NB4 (cell line): ENCODE results near the gene GPR21.

Experiments used
- DNase-seq: peaks from one replicate; pipeline ENCODE4 v3.0.0; 2010; ENCODE audit warnings: low read depth
- H3K4me3 ChIP-seq: one replicate; pipeline ENCODE4 v1.5.1; 2011; ENCODE audit warnings: mild to moderate bottlenecking, low read depth, low read length, moderate library complexity
- CTCF ChIP-seq: IDR thresholded peaks from one replicate; pipeline ENCODE4 v1.5.1; 2012; ENCODE audit warnings: low read depth, low read length
- MYC ChIP-seq: IDR thresholded peaks from 2 replicates; pipeline ENCODE4 v1.6.1; 2011; ENCODE audit warnings: low read depth, low read length
- POLR2A ChIP-seq: IDR thresholded peaks from 2 replicates; pipeline ENCODE4 v1.6.1; 2011; ENCODE audit warnings: mild to moderate bottlenecking; ENCODE audit not compliant: insufficient read length; ENCODE audit errors: extremely low read depth
- TF ChIP-seq, protein P1 (sequence below): IDR thresholded peaks from 2 replicates; pipeline ENCODE4 v1.6.1; 2011; ENCODE audit warnings: low read depth, low read length

The GPR21 gene

DNA sequence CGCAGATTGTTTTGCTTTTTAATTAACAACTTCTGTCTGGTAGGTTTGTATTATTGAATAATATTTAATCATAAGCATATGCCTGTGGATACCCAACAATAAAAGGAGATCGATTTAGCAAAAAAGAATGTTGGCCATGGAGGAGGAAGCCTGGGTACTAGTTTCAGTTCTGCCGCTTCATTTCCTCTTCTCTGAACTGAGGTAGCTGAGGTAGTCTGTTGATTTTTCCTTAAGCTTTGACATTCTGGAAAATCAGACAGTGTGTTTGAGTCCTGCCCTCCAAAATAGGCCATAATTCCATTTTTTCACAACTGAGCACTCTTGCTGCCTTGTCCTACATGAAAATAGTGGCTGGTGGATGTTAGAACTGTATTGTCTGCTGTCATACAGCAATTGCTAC, 6.0 kb upstream of the GPR21 start:
- no peak overlapping the region for H3K4me3 ChIP-seq
- DNase-seq: no peak
- TF ChIP-seq MYC (no peak), POLR2A (no peak), CTCF (no peak)
- TF ChIP-seq, protein P1, sequence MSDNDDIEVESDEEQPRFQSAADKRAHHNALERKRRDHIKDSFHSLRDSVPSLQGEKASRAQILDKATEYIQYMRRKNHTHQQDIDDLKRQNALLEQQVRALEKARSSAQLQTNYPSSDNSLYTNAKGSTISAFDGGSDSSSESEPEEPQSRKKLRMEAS: no peak

GRCh38 chr9:123028136-123028535, 5.3 kb upstream of the GPR21 start:
- TF ChIP-seq, protein P1: no peak
- no peak for TF ChIP-seq POLR2A
- TF ChIP-seq MYC: no peak
- no peak for TF ChIP-seq CTCF
- H3K4me3 ChIP-seq: no peak overlapping the region
- no peak for DNase-seq

GRCh38 chr9:123028973-123029372, 4.5 kb upstream of the GPR21 start:
- no peak for DNase-seq
- TF ChIP-seq MYC: no peak
- TF ChIP-seq, protein P1: no peak
- H3K4me3 ChIP-seq: no peak overlapping the region

DNA sequence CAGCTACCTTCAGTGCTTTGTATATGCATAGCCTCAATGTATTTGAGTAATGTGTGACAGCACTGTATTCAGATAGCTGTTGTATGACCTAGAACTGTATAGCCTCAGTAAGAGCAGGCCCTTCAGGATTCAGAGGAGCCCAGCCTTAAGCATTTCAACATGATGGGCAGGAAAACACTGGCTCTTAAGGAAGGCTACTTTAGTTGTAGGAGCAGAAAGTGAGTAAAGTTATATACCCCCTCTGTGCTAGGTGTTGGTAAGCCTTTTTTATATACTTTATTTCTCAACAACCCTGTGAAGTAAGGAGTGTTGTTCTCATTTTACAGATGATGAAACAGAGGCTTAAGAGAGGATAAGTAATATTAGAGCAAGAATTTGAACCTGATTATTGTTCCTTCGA, 1.5 kb upstream of the GPR21 start:
- no peak for DNase-seq
- TF ChIP-seq CTCF: no peak
- TF ChIP-seq, protein P1: no peak
- no peak for TF ChIP-seq POLR2A
- no peak for TF ChIP-seq MYC
- H3K4me3 ChIP-seq: no peak overlapping the region

- DNase-seq: no peak
- no peak overlapping the region for H3K4me3 ChIP-seq
- TF ChIP-seq, protein P1: no peak
- TF ChIP-seq POLR2A (no peak), MYC (no peak), CTCF (no peak)
Observed at GRCh38 chr9:123033864-123034601, 566 bp downstream of the GPR21 start.

DNA sequence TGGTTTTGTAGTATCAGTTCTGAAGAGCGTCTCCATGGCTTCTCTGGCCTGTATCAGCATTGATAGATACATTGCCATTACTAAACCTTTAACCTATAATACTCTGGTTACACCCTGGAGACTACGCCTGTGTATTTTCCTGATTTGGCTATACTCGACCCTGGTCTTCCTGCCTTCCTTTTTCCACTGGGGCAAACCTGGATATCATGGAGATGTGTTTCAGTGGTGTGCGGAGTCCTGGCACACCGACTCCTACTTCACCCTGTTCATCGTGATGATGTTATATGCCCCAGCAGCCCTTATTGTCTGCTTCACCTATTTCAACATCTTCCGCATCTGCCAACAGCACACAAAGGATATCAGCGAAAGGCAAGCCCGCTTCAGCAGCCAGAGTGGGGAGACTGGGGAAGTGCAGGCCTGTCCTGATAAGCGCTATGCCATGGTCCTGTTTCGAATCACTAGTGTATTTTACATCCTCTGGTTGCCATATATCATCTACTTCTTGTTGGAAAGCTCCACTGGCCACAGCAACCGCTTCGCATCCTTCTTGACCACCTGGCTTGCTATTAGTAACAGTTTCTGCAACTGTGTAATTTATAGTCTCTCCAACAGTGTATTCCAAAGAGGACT, 1.5 kb downstream of the GPR21 start:
- H3K4me3 ChIP-seq: no peak overlapping the region
- no peak for DNase-seq
- no peak for TF ChIP-seq MYC
- no peak for TF ChIP-seq CTCF
- TF ChIP-seq, protein P1: no peak
- TF ChIP-seq POLR2A: no peak
